Endothelial cell of umbilical vein (primary cell): ENCODE results near the gene RAB40C. TPM values are rescaled to one million over a fixed set of nuclear protein-coding genes. Genes with fewer than 3 reads are reported as not detected.

Experiments used
- BruUV-seq: library from RNA; stranded (reverse); fragments of 400-500 nt; replicated peaks from 2 replicates; lab custom pipeline; 2021; lab: Mats Ljungman, UMichigan
- CTCF ChIA-PET: fragments of 300-600, 350-600 bp; sonication (Branson Sonifier 250); formaldehyde crosslinking; loops from one replicate; lab custom pipeline; 2021; ENCODE audit warnings: antibody characterized with exemption, inconsistent platforms; lab: Charles Lee
- POLR2A ChIA-PET: fragments of 300-600, 350-600 bp; sonication (Branson Sonifier 250); formaldehyde crosslinking; loops from one replicate; lab custom pipeline; 2021; ENCODE audit warnings: antibody characterized with exemption, inconsistent platforms; lab: Charles Lee
- DNase-seq: peaks from one replicate; pipeline ENCODE4 v3.0.0-alpha.2; 2011; ENCODE audit warnings: low read depth, low spot score
- FAIRE-seq: peaks from 2 replicates; lab custom pipeline; 2011; peaks lifted over from hg19 to GRCh38; lab: Jason Lieb, UNC
- H2AFZ ChIP-seq: 2 replicates; pipeline ENCODE4 v1.6.0; 2012; ENCODE audit warnings: low read depth, low read length, control low read depth, inconsistent platforms
- H3K27ac ChIP-seq: 2 replicates; pipeline ENCODE4 v1.5.1; 2011; ENCODE audit warnings: low read depth, mild to moderate bottlenecking, control low read depth, low read length, moderate library complexity; ENCODE audit not compliant: insufficient read depth
- H3K27me3 ChIP-seq, 2 experiments: 2 replicates each; pipeline versions ENCODE4 v1.6.0 to v1.6.1; 2011; ENCODE audit warnings: low read length in 2 of 2, mixed read lengths in 1 of 2; ENCODE audit not compliant: control insufficient read depth in 2 of 2, insufficient read depth in 2 of 2
- H3K36me3 ChIP-seq, 2 experiments: 2 replicates in 1 of 2; 3 replicates in 1 of 2; pipeline ENCODE4 v1.5.1; 2011; ENCODE audit warnings: low read length in 2 of 2, mild to moderate bottlenecking in 1 of 2, moderate library complexity in 1 of 2; ENCODE audit not compliant: control insufficient read depth in 2 of 2, insufficient read depth in 2 of 2; ENCODE audit errors: extremely low read depth in 1 of 2
- H3K4me1 ChIP-seq: 3 replicates; pipeline ENCODE4 v1.5.1; 2011; ENCODE audit warnings: mild to moderate bottlenecking, low read length; ENCODE audit not compliant: control insufficient read depth, insufficient read depth; ENCODE audit errors: extremely low read depth
- H3K4me2 ChIP-seq: 2 replicates; pipeline ENCODE4 v1.6.1; 2011; ENCODE audit warnings: low read length, control low read depth, mixed read lengths; ENCODE audit not compliant: insufficient read depth
- H3K4me3 ChIP-seq, 3 experiments: fragments of 200-600 bp in 1 of 3; sonication (generic), shearing (Covaris generic) in 1 of 3; replicated peaks in 1 of 3; 2 replicates each; pipeline ENCODE4 v1.5.1; 2011 to 2016; ENCODE audit warnings: control low read depth in 3 of 3, low read length in 3 of 3, mild to moderate bottlenecking in 2 of 3, inconsistent platforms in 1 of 3, low read depth in 1 of 3, moderate library complexity in 1 of 3; ENCODE audit not compliant: insufficient read depth in 1 of 3
- H3K79me2 ChIP-seq: 2 replicates; pipeline ENCODE4 v1.6.0; 2012; ENCODE audit warnings: low read length, inconsistent platforms; ENCODE audit not compliant: control insufficient read depth, insufficient read depth
- H3K9ac ChIP-seq: replicated peaks from 2 replicates; pipeline ENCODE3; 2011; ENCODE audit warnings: low read length, control low read depth; ENCODE audit not compliant: insufficient read depth; ENCODE audit errors: extremely low read depth
- H3K9me1 ChIP-seq: replicated peaks from 3 replicates; pipeline ENCODE4 v1.6.0; 2011; ENCODE audit warnings: mild to moderate bottlenecking, low read length; ENCODE audit not compliant: control insufficient read depth, insufficient read depth; ENCODE audit errors: extremely low read depth
- H3K9me3 ChIP-seq: replicated peaks from 2 replicates; pipeline ENCODE4 v1.5.1; 2012; ENCODE audit warnings: low read length, inconsistent platforms; ENCODE audit not compliant: control insufficient read depth, insufficient read depth
- H4K20me1 ChIP-seq: replicated peaks from 2 replicates; pipeline ENCODE3; 2011; ENCODE audit warnings: mild to moderate bottlenecking, low read length; ENCODE audit not compliant: control insufficient read depth, insufficient read depth; ENCODE audit errors: extremely low read depth
- EZH2 ChIP-seq: IDR thresholded peaks from 2 replicates; pipeline ENCODE4 v1.6.1; 2012; ENCODE audit warnings: borderline replicate concordance, low read depth, mild to moderate bottlenecking, moderate library complexity, low read length, inconsistent platforms; ENCODE audit not compliant: severe bottlenecking
- JUN ChIP-seq: IDR thresholded peaks from 2 replicates; pipeline ENCODE4 v1.6.1; 2011; ENCODE audit warnings: borderline replicate concordance, low read depth; ENCODE audit not compliant: insufficient read length, insufficient read depth
- MAX ChIP-seq: IDR thresholded peaks from 2 replicates; pipeline ENCODE4 v1.6.1; 2011; ENCODE audit not compliant: insufficient read depth, insufficient read length
- POLR2A ChIP-seq: IDR thresholded peaks from 2 replicates; pipeline ENCODE4 v1.6.1; 2012; ENCODE audit warnings: low read depth, mild to moderate bottlenecking, control low read depth, low read length
- POLR2AphosphoS5 ChIP-seq: IDR thresholded peaks from 2 replicates; pipeline ENCODE4 v1.6.1; 2012; ENCODE audit warnings: low read depth, mild to moderate bottlenecking, control low read depth, low read length, moderate library complexity; ENCODE audit not compliant: insufficient read depth
- dilution Hi-C: fragments of 300-500 bp; cut with MboI; formaldehyde crosslinking; loops from one replicate; pipeline ENCODE4 v1.15.0; 2019; ENCODE audit warnings: low sequenced_read_pairs; ENCODE audit not compliant: extremely low pct_ligation_motif_present
- intact Hi-C: fragments of 100-400 bp; cut with micrococcal nuclease; formaldehyde crosslinking; loops from one replicate; pipeline ENCODE4 v1.10.0; 2022
- polyA plus RNA-seq, 4 experiments: library from polyadenylated mRNA; depleted of rRNA in 3 of 4; stranded (reverse) in 3 of 4; unstranded in 1 of 4; fragments of >200 nt; gene quantifications; 2 replicates each; pipeline versions ENCODE4 v1.2.1 to v1.2.3, GENCODE V29; 2011 to 2012; ENCODE audit warnings: missing spikeins in 1 of 4
- total RNA-seq: library from RNA; stranded (reverse); gene quantifications from 2 replicates; pipeline ENCODE4 v1.2.3, GENCODE V29; 2021
- TF ChIP-seq, protein P1 (sequence below), 2 donors: IDR thresholded peaks; 1 replicate in 1 of 2; 2 replicates in 1 of 2; pipeline ENCODE4 v1.5.1; 2011; ENCODE audit warnings: low read length in 2 of 2, mild to moderate bottlenecking in 2 of 2, moderate library complexity in 2 of 2, control low read depth in 1 of 2, inconsistent platforms in 1 of 2, low read depth in 1 of 2; ENCODE audit not compliant: insufficient read depth in 1 of 2; ENCODE audit errors: extremely low read depth in 1 of 2

Gene RAB40C
- total and polyA plus RNA-seq, 2 donors (not counting 3 experiments of a cell fraction or from before 2014, with no cell fraction given) = 12.4 to 18.8 TPM

GRCh38 chr16:635573-636205 is 45.8 kb downstream of the RAB40C start:
- Histone ChIP-seq H3K9ac (peak overlapping the region; percentile 66), H3K4me3 (peak overlapping the region; percentile 37 to 82 (median 61)), H3K4me2 (peak overlapping the region; percentile 48), H3K9me3 (no peaks in the 10 kb centered on the region), H3K27ac (no peak overlapping the region), H3K9me1 (no peaks in the 10 kb centered on the region), H2AFZ (peak overlapping the region; percentile 25), H3K36me3 (no peaks in the 10 kb centered on the region), H3K4me1 (peaks cover 4% of the 10 kb centered on the region), H3K79me2 (peaks cover 8% of the 10 kb centered on the region), H4K20me1 (no peaks in the 10 kb centered on the region), H3K27me3 (no peaks in the 10 kb centered on the region)
- intact Hi-C loops (loop anchor here (1.0 kb wide), 1 partner anchor 46 kb away; no protein-coding TSS in a partner anchor), dilution Hi-C loops (no loop called here)
- BruUV-seq = no TSS peak
- ChIA-PET CTCF (interaction anchor here (0.7 to 1.7 kb wide), 9 partner anchors 9 to 56 kb away, joined by 3 to 8 read pairs (median 4); partner anchors contain the start of gene RAB40C), POLR2A (interaction anchor here (1.6 kb wide), 1 partner anchor 9 kb away, joined by 4 read pairs; no protein-coding TSS in a partner anchor)
- DNase-seq = no peak
- FAIRE-seq = no peak
- TF ChIP-seq, protein P1, sequence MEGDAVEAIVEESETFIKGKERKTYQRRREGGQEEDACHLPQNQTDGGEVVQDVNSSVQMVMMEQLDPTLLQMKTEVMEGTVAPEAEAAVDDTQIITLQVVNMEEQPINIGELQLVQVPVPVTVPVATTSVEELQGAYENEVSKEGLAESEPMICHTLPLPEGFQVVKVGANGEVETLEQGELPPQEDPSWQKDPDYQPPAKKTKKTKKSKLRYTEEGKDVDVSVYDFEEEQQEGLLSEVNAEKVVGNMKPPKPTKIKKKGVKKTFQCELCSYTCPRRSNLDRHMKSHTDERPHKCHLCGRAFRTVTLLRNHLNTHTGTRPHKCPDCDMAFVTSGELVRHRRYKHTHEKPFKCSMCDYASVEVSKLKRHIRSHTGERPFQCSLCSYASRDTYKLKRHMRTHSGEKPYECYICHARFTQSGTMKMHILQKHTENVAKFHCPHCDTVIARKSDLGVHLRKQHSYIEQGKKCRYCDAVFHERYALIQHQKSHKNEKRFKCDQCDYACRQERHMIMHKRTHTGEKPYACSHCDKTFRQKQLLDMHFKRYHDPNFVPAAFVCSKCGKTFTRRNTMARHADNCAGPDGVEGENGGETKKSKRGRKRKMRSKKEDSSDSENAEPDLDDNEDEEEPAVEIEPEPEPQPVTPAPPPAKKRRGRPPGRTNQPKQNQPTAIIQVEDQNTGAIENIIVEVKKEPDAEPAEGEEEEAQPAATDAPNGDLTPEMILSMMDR (IDR thresholded peaks at IDR 0.05; ENCODE audit: extremely low read depth in 1 of 2, insufficient read depth in 1 of 2, low read depth in 1 of 2, low read length in 2 of 2) = no peak
- TF ChIP-seq POLR2A (no peak), MAX (no peak), EZH2 (no peak), JUN (no peak), POLR2AphosphoS5 (no peak)
